Erythroblast (primary cell): ENCODE data around the gene NPHS2.

ENCODE experiments used
- DNase-seq, 2 experiments: peaks; one replicate each; lab custom pipeline; 2025; lab: John Stamatoyannopoulos, UW
- GATA1 ChIP-seq: IDR thresholded peaks from 2 replicates; pipeline ENCODE4 v1.6.1; 2011; ENCODE audit warnings: low read depth, mild to moderate bottlenecking, control low read depth, low read length, moderate library complexity
- POLR2A ChIP-seq: IDR thresholded peaks from 2 replicates; pipeline ENCODE4 v1.6.1; 2011; ENCODE audit warnings: mild to moderate bottlenecking, low read length

NPHS2 gene

DNA sequence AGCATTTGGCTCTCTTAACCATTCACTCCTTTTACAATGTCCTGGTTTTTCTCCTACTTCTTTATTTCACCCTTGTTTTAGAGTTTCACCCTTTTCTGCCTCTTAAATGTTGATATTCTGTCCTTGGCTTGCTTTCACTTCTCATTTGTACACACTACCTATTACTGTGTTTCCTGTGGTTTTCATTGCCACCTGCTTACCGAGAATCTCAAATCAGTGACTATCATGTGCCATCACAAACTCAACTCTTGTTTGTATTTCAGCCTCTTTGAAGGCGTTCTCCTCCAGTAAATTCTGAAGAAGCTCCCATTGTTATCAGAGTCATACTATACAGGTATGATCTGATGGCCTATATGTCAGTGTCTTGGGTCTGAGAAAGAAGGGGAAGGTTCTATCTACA, 65.7 kb downstream of the NPHS2 start:
- TF ChIP-seq POLR2A = no peak
- no peak for TF ChIP-seq GATA1

DNA sequence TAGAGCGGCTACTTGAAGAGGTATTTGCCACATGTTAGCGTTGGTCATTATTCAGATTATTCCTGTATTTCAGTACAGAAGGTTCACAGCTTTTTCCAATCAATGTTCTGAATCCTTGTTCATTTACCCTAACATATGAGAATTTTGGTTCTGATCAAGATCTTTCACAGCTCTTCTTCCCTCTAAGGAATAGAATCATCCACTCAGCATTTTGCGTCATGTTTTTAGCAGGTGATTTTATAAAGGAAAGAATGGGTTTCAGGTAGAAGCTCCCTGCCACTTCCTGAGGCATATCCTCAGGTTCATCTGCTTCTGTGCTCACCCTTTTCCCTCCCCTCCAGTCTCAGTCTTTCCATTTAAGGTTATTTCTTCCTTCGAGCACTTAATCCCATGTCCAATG, 66.4 kb downstream of the NPHS2 start:
- no peak for DNase-seq
- TF ChIP-seq POLR2A (no peak), GATA1 (no peak)

More for the DNA sequence above, 65.7 kb downstream of the NPHS2 start:
- no peak for DNase-seq

DNA sequence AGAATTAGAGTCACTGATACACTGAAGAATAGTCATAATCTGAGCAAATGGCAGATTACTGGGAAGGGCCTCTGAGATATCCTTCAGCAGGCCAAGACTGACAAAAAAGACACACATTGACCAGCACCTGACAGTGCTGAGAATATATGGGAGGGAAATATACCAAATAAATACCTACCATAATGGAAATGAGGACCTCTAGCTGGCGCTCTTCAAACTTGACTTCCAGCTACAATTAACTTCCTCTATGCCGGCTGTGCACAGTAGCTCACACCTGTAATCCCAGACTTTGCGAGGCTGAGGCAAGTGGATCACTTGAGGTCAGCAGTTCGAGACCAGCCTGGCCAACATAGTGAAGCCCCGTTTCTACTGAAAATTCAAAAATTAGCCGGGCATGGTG, 69.5 kb downstream of the NPHS2 start:
- no peak for DNase-seq
- TF ChIP-seq GATA1 = no peak
- TF ChIP-seq POLR2A = no peak
